Measurements from ENCODE around the gene E4F1. TPM values are rescaled to one million over a fixed set of nuclear protein-coding genes. Genes with fewer than 3 reads are reported as not detected.
"Not testable (repeated sequence)": the region's sequence is repeated elsewhere in the genome, so short reads cannot be mapped to it uniquely, and the experiment has no call there.

Gene E4F1
- total RNA-seq, 6 donors from 2014 or later = 24.9 to 153 (median 32.9) TPM

- TF ChIP-seq EP300 (IDR thresholded peaks at IDR 0.05) (no peak), POLR2AphosphoS5 (IDR thresholded peaks at IDR 0.05) (no peak), POLR2A (IDR thresholded peaks at IDR 0.05) (no peak), CTCF (IDR thresholded peaks at IDR 0.05) (no peak)
- Histone ChIP-seq H3K9me3 (no peaks in the 10 kb centered on the region), H3K4me3 (peak overlapping the region in 1 of 4 donors; percentile 9), H3K36me3 (peaks cover 16 to 50% (median 38%) of the 10 kb centered on the region in 4 donors), H3K4me1 (peaks cover 12 to 21% (median 19%) of the 10 kb centered on the region in 4 donors), H3K27ac (no peak overlapping the region), H3K27me3 (peaks cover 0 to 19% (median 10%) of the 10 kb centered on the region in 4 donors)
- peak in 1 of 2 donors; percentile 85 for DNase-seq
- ATAC-seq (ENCODE audit: low FRiP score in 2 of 2) = no peak
- WGBS, 2 donors = 13 to 30% methylated on average over 10 to 32 of the region's 65 CpGs
Observed at GRCh38 chr16:2237493-2238149, 14.2 kb downstream of the E4F1 start.

DNA sequence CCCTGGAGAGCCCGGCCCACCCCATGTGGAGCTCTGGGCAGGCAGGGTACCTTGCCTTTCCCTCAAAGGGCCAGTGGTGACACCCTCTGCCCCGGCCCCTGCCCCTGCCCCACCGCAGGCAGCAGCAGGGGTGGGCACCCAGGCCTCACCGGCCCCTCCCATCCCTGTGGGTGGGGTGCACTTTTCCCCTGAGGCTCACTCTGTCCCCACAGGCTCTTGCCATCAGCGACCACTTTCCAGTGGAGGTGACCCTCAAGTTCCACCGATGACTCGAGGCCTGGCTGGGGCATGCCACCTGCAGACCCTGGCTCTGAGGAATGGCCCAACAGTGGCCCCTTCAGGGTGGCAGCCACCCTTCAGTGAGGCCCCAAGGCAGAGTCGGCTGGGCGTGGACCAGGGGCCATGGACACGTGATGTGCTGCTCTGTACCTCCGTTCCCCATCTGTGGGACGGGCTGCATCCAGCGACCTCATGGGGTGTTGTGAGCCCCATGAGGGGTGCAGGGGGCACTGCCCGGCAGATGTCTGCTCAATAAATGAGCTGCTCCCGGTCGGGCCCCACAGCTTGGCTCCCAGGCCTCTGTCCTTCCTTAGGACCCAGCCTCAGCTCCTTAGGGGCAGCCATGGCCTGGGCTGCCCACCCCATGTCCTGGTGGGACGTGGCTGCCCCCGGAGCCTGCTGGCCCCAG is 14.9 kb downstream of the E4F1 start:
- peaks cover 0 to 19% (median 10%) of the 10 kb centered on the region in 4 donors for H3K27me3 ChIP-seq
- H3K36me3 ChIP-seq = peaks cover 14 to 50% (median 38%) of the 10 kb centered on the region in 4 donors
- H3K4me1 ChIP-seq = peaks cover 12 to 22% (median 21%) of the 10 kb centered on the region in 4 donors
- TF ChIP-seq POLR2A (IDR thresholded peaks at IDR 0.05) = no peak
- no peak for TF ChIP-seq CTCF (IDR thresholded peaks at IDR 0.05)
- no peak for TF ChIP-seq POLR2AphosphoS5 (IDR thresholded peaks at IDR 0.05)
- no peak for TF ChIP-seq EP300 (IDR thresholded peaks at IDR 0.05)
- no peaks in the 10 kb centered on the region for H3K9me3 ChIP-seq
- no peak overlapping the region for H3K27ac ChIP-seq
- peak in 1 of 2 donors; percentile 58 for DNase-seq
- no peak for ATAC-seq (ENCODE audit: low FRiP score in 2 of 2)
- no peak overlapping the region for H3K4me3 ChIP-seq
- 63% methylated on average over 18 of the region's 18 CpGs; no CpG with 5 or more reads in 1 of the 2 donors for WGBS, 2 donors

DNA sequence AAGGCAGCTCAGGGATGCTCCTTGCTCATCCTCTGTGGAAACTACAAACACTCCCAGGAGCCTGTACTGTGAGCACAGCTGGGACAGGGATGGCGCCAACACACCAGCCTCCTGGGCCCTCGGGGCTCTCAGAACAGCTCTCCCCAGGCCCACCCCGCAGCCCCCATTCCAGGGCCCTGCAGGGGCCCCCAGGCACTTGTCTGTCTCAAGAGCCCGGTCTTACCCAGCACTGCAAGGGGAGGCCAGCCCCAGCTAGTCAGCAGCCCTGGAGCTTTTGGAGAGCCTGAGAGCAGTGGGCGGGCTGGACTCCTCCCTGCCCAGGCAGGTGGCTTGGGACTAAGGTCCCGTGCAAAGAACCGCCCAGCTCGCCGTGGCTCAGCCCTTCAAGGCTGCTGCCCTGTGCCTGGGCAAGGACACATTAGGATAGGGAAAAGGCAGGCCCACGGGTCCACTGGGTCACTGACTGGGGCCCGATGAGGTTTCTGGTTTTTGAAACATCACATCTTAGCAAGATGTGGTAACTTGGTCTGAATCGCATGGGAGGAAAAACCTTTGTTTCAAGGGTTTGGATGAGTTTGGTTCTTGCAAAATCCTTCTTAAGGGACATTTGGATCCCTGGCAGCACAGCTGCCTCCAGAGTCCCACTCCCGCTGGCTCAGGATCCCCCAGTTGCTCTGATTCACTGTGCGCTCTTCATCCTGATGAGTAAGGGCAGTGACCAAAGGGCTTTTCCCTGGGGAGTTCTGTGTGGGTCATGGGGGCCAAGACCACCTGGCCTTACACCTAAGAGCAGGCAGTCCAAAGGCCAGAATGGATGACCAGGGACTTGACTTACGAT is 15.7 kb downstream of the E4F1 start:
- Histone ChIP-seq H3K36me3 (peaks cover 10 to 50% (median 37%) of the 10 kb centered on the region in 4 donors), H3K4me3 (no peak overlapping the region), H3K27ac (no peak overlapping the region), H3K9me3 (no peaks in the 10 kb centered on the region), H3K27me3 (peaks cover 0 to 19% (median 10%) of the 10 kb centered on the region in 4 donors), H3K4me1 (peaks cover 12 to 22% (median 21%) of the 10 kb centered on the region in 4 donors)
- DNase-seq = peak in 1 of 2 donors; percentile 68
- WGBS, 2 donors = 80 to 87% methylated on average over 8 to 13 of the region's 15 CpGs
- TF ChIP-seq EP300 (IDR thresholded peaks at IDR 0.05) (no peak), POLR2A (IDR thresholded peaks at IDR 0.05) (no peak), POLR2AphosphoS5 (IDR thresholded peaks at IDR 0.05) (no peak), CTCF (IDR thresholded peaks at IDR 0.05) (no peak)
- no peak for ATAC-seq (ENCODE audit: low FRiP score in 2 of 2)

DNA sequence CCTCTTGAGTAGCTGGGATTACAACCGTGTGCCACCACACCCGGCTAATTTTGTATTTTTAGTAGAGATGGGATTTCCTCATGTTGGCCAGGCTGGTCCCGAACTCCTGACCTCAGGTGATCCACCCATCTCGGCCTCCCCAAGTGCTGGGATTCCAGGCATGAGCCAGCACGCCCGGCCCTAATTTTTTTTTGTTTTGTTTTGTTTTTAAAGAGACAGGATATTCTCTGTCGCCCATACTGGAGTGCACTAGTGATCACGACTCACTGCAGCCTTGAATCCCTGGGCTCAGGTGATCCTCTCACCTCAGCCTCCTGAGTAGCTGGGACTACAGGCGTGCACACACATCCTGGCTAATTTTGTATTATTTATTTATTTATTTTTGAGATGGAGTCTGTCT is 16.9 kb downstream of the E4F1 start:
- H3K27me3 ChIP-seq = peaks cover 0 to 19% (median 10%) of the 10 kb centered on the region in 4 donors
- peaks cover 12 to 50% (median 37%) of the 10 kb centered on the region in 4 donors for H3K36me3 ChIP-seq
- peaks cover 12 to 22% (median 21%) of the 10 kb centered on the region in 4 donors for H3K4me1 ChIP-seq
- H3K9me3 ChIP-seq; ATAC-seq (ENCODE audit: low FRiP score in 2 of 2); DNase-seq; H3K27ac ChIP-seq; H3K4me3 ChIP-seq: not testable (repeated sequence)
- WGBS, 2 donors = 82 to 88% methylated on average over 9 of the region's 9 CpGs

DNA sequence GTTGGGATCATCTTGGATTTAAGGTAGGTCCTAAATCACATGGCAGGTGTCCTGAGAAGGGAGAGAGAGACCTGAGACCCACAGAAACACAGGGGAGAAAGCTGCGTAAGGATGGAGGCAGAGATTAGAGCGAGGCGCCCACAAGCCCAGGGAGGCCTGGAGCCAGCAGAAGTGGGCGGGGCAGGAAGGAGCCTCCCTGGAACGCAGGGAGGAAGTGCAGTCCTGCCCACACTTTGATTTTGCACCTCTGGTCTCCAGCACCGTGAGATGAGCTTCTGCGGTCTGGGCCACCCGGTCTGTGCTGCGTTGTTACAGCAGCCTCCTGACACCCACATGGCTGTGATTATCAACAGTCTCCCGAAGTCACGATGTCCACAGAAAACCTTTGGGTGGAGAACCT is 19.2 kb downstream of the E4F1 start:
- 67 to 76% methylated on average over 7 to 11 of the region's 11 CpGs for WGBS, 2 donors
- TF ChIP-seq CTCF (IDR thresholded peaks at IDR 0.05) = no peak
- TF ChIP-seq POLR2A (IDR thresholded peaks at IDR 0.05) = no peak
- TF ChIP-seq POLR2AphosphoS5 (IDR thresholded peaks at IDR 0.05) = no peak
- no peak for TF ChIP-seq EP300 (IDR thresholded peaks at IDR 0.05)
- peaks cover 12 to 58% (median 45%) of the 10 kb centered on the region in 4 donors for H3K36me3 ChIP-seq

More for the DNA sequence above, 19.2 kb downstream of the E4F1 start:
- no peak overlapping the region for H3K27ac ChIP-seq
- peaks cover 0 to 8% (median 3%) of the 10 kb centered on the region in 4 donors for H3K4me1 ChIP-seq
- H3K9me3 ChIP-seq = no peaks in the 10 kb centered on the region
- ATAC-seq (ENCODE audit: low FRiP score in 2 of 2) = no peak
- DNase-seq = no peak
- peaks cover 0 to 3% (median 0%) of the 10 kb centered on the region in 4 donors for H3K27me3 ChIP-seq
- no peak overlapping the region for H3K4me3 ChIP-seq
